Esophagus muscularis mucosa (tissue), 4 donors: ENCODE measurements around the gene DLG5. TPM values are rescaled to one million over a fixed set of nuclear protein-coding genes. Genes with fewer than 3 reads are reported as not detected.

Experiments used
- DNase-seq: peaks from one replicate; pipeline ENCODE4 v3.0.0-alpha.2; 2017; ENCODE audit errors: extremely low spot score
- H3K27ac ChIP-seq, 4 donors: fragments of 200-600 bp; sonication (generic); replicated peaks in 1 of 4; 1 replicate in 3 of 4; 2 replicates in 1 of 4; pipeline ENCODE4 v1.5.1; 2016 to 2019; ENCODE audit warnings: mild to moderate bottlenecking in 1 of 4
- H3K27me3 ChIP-seq, 4 donors: fragments of 200-600 bp; sonication (generic); one replicate each; pipeline versions ENCODE4 v1.5.1 to v1.6.0; 2016 to 2019
- H3K36me3 ChIP-seq, 4 donors: fragments of 200-600 bp; sonication (generic); one replicate each; pipeline ENCODE4 v1.5.1; 2016 to 2019
- H3K4me1 ChIP-seq, 4 donors: fragments of 200-600 bp; sonication (generic); one replicate each; pipeline ENCODE4 v1.5.1; 2016 to 2019
- H3K4me3 ChIP-seq, 4 donors: fragments of 200-600 bp; sonication (generic); 1 replicate in 2 of 4; 2 replicates in 2 of 4; pipeline ENCODE4 v1.5.1; 2016 to 2019; ENCODE audit warnings: mild to moderate bottlenecking in 4 of 4, moderate library complexity in 1 of 4
- H3K9me3 ChIP-seq, 4 donors: fragments of 200-600 bp; sonication (generic); 1 replicate in 3 of 4; 2 replicates in 1 of 4; pipeline ENCODE4 v1.5.1; 2016 to 2019
- CTCF ChIP-seq, 3 experiments: fragments of 200-600 bp in 2 of 3; fragments of 450-650 bp in 1 of 3; sonication (generic) in 2 of 3; IDR thresholded peaks; one replicate each; pipeline ENCODE4 v1.5.1; 2017 to 2019; ENCODE audit warnings: antibody characterized with exemption in 3 of 3, mild to moderate bottlenecking in 2 of 3, moderate library complexity in 1 of 3
- EP300 ChIP-seq: sonication (generic); formaldehyde crosslinking; IDR thresholded peaks from one replicate; pipeline ENCODE4 v1.6.1; 2017; ENCODE audit warnings: antibody characterized with exemption
- POLR2A ChIP-seq: fragments of 450-650 bp; IDR thresholded peaks from one replicate; pipeline ENCODE4 v1.6.1; 2017; ENCODE audit warnings: antibody characterized with exemption, moderate library complexity, mild to moderate bottlenecking, low read depth
- POLR2AphosphoS5 ChIP-seq, 2 donors: sonication (generic); formaldehyde crosslinking; IDR thresholded peaks; one replicate each; pipeline ENCODE4 v1.6.1; 2017; ENCODE audit warnings: antibody characterized with exemption in 2 of 2
- WGBS: methylation state at CpG from one replicate; pipeline ENCODE4 v1.1.5; 2018; 5-methylcytosine and 5-hydroxymethylcytosine counted together
- intact Hi-C: fragments of 100-400 bp; cut with DNase I; formaldehyde crosslinking; loops from one replicate; pipeline ENCODE4 v1.15.1; 2023
- total RNA-seq, 4 donors: library from RNA; depleted of rRNA; stranded (reverse); fragments of >200 nt; gene quantifications; one replicate each; pipeline versions ENCODE4 v1.1.0 to v1.2.1, GENCODE V29; 2016

DLG5 gene
- total RNA-seq, 4 donors from 2014 or later, result 55.7 to 120 (median 76.6) TPM

DNA sequence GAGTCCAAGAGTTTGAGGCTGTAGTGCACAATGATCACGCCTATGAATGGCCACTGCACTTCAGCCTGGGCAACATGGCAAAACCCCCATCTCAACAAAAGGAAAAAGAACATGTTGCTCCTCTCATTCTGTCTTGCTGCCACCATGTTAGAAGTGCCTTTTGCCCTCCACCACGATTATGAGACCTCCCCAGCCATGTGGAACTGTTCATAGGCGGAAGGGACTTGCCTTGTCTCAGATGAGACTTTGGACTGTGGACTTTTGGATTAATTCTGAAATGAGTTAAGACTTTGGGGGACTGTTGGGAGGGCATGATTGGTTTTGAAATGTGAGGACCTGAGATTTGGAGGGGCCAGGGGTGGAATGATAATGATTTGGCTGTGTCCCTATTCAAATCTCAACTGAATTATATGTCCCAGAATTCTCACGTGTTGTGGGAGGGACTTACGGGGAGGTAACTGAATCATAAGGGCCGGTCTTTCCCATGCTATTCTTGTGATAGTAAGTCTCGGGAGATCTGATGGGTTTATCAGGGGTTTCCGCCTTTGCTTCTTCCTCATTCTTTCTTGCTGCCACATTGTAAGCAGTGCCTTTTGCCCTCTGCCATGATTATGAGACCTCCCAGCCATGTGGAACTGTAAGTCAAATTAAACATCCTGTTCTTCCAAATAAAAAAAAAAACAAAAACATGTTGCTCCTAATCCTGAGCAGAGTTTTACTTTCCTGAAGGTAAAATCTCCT lies 22.3 kb downstream of the DLG5 start:
- Histone ChIP-seq H3K4me3 (no peak overlapping the region), H3K27me3 (no peaks in the 10 kb centered on the region), H3K27ac (no peak overlapping the region), H3K4me1 (peaks cover 28 to 71% (median 64%) of the 10 kb centered on the region in 4 donors), H3K36me3 (peaks cover 0 to 3% (median 0%) of the 10 kb centered on the region in 4 donors), H3K9me3 (no peaks in the 10 kb centered on the region)
- DNase-seq, result no peak
- WGBS, result 94% methylated on average over 8 of the region's 8 CpGs
- TF ChIP-seq POLR2AphosphoS5 (IDR thresholded peaks at IDR 0.05) (no peak), POLR2A (no peak), CTCF (IDR thresholded peaks at IDR 0.05) (no peak), EP300 (no peak)
- intact Hi-C loops, result no loop called here

GRCh38 chr10:77902159-77902558 lies 24.4 kb downstream of the DLG5 start:
- no peak for DNase-seq
- Histone ChIP-seq H3K36me3 (peaks cover 0 to 3% (median 0%) of the 10 kb centered on the region in 4 donors), H3K27me3 (no peaks in the 10 kb centered on the region), H3K9me3 (no peaks in the 10 kb centered on the region), H3K4me1 (peaks cover 34 to 67% (median 65%) of the 10 kb centered on the region in 4 donors), H3K4me3 (no peak overlapping the region), H3K27ac (no peak overlapping the region)
- intact Hi-C loops, result no loop called here
- 74% methylated on average over 5 of the region's 5 CpGs for WGBS
- TF ChIP-seq POLR2A (no peak), EP300 (no peak)

DNA sequence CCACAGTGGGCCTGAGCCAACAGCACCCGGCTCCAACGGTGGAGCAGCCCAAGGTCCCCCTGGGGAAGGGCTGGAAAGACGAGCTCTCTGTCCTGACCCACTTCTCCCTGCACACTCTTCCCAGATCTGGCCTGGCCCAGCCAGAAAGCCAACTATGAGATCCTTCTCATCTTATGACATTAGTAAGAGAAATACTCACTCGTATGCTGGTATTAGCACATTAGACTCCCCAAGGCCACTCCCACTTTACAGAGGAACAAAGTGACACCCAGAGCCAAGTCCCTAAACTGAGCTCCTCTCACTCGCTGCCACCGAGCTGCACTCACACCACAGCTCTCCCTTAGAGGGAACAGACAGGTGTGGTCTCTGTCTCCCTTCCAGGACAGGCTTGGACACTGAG lies 24.8 kb downstream of the DLG5 start:
- peaks cover 0 to 3% (median 0%) of the 10 kb centered on the region in 4 donors for H3K36me3 ChIP-seq
- no peak for TF ChIP-seq POLR2A
- TF ChIP-seq EP300, result no peak
- TF ChIP-seq POLR2AphosphoS5 (IDR thresholded peaks at IDR 0.05), result no peak
- no peak for TF ChIP-seq CTCF (IDR thresholded peaks at IDR 0.05)
- no peaks in the 10 kb centered on the region for H3K27me3 ChIP-seq
- no peak overlapping the region for H3K27ac ChIP-seq
- no peak for DNase-seq
- intact Hi-C loops, result no loop called here
- H3K4me3 ChIP-seq, result no peak overlapping the region
- WGBS, result 35% methylated on average over 6 of the region's 6 CpGs
- H3K4me1 ChIP-seq, result peaks cover 32 to 66% (median 63%) of the 10 kb centered on the region in 4 donors
- no peaks in the 10 kb centered on the region for H3K9me3 ChIP-seq

DNA sequence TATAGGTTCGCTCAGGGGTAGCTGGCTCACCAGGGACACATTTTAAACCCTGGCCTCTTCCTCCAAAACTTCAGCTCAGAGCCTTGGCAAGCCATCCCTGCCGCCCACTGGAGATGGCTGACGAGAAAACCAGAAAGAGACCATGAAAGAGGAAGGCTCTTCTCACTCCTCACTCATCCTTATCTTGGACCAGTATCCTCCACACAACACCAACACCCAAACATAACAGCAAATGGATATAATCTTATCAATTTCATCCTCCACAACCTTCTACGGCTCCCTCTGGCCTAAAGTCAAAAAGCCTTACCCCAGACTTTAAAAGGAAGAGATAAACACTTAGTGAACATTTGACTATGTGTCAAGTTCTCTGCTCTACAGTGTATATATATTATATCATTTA lies 26.9 kb downstream of the DLG5 start:
- Histone ChIP-seq H3K4me1 (peaks cover 32 to 75% (median 70%) of the 10 kb centered on the region in 4 donors), H3K9me3 (no peaks in the 10 kb centered on the region)
- 72% methylated on average over 4 of the region's 4 CpGs for WGBS

DNA sequence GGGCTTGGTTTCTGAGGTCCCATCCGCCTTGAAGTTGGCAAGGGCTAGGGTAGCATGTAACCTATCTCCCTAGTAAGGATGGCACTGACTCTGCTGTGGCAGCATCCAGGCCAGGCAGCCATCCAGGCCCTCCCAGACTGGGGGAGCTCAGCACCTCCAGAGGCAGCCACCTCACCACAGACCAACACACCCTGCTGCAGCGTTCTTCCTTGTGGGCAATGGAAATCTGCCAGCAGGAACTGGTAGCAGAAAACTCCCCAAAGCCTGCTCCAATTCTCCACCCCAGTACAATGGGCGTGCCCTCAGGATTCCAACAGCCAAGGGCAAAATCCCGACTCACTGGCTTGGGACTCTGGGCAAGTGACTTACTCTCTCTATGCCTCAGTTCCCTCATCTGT lies 27.5 kb downstream of the DLG5 start:
- no peak for TF ChIP-seq EP300
- no peak for TF ChIP-seq POLR2A
- no peak for TF ChIP-seq CTCF (IDR thresholded peaks at IDR 0.05)
- TF ChIP-seq POLR2AphosphoS5 (IDR thresholded peaks at IDR 0.05), result no peak
- 52% methylated on average over 4 of the region's 4 CpGs for WGBS
- H3K4me1 ChIP-seq, result peaks cover 35 to 81% (median 76%) of the 10 kb centered on the region in 4 donors
- H3K36me3 ChIP-seq, result peaks cover 0 to 3% (median 0%) of the 10 kb centered on the region in 4 donors
- H3K9me3 ChIP-seq, result no peaks in the 10 kb centered on the region
- intact Hi-C loops, result loop anchor here (5.0 kb wide), 1 partner anchor 52 kb away; no protein-coding TSS in a partner anchor
- no peaks in the 10 kb centered on the region for H3K27me3 ChIP-seq
- no peak for DNase-seq
- H3K4me3 ChIP-seq, result no peak overlapping the region
- peak overlapping the region in 2 of 4 donors; percentile 42 to 52 for H3K27ac ChIP-seq

More for the DNA sequence above, 26.9 kb downstream of the DLG5 start:
- H3K36me3 ChIP-seq, result peaks cover 0 to 3% (median 0%) of the 10 kb centered on the region in 4 donors
- H3K27me3 ChIP-seq, result no peaks in the 10 kb centered on the region
- no peak overlapping the region for H3K4me3 ChIP-seq
- TF ChIP-seq POLR2AphosphoS5 (IDR thresholded peaks at IDR 0.05), result no peak
- DNase-seq, result no peak
- intact Hi-C loops, result loop anchor here (5.0 kb wide), 1 partner anchor 52 kb away; no protein-coding TSS in a partner anchor
- H3K27ac ChIP-seq, result peak overlapping the region in 1 of 4 donors; percentile 52
